NB4 (cell line): ENCODE data around the gene STAB2.

ENCODE experiments used
- DNase-seq: peaks from one replicate; pipeline ENCODE4 v3.0.0; 2010; ENCODE audit warnings: low read depth
- H3K4me3 ChIP-seq: one replicate; pipeline ENCODE4 v1.5.1; 2011; ENCODE audit warnings: mild to moderate bottlenecking, low read depth, low read length, moderate library complexity
- MYC ChIP-seq: IDR thresholded peaks from 2 replicates; pipeline ENCODE4 v1.6.1; 2011; ENCODE audit warnings: low read depth, low read length
- POLR2A ChIP-seq: IDR thresholded peaks from 2 replicates; pipeline ENCODE4 v1.6.1; 2011; ENCODE audit warnings: mild to moderate bottlenecking; ENCODE audit not compliant: insufficient read length; ENCODE audit errors: extremely low read depth
- TF ChIP-seq, protein P1 (sequence below): IDR thresholded peaks from one replicate; pipeline ENCODE4 v1.5.1; 2012; ENCODE audit warnings: low read depth, low read length
- TF ChIP-seq, protein P2 (sequence below): IDR thresholded peaks from 2 replicates; pipeline ENCODE4 v1.6.1; 2011; ENCODE audit warnings: low read depth, low read length

STAB2 gene

DNA sequence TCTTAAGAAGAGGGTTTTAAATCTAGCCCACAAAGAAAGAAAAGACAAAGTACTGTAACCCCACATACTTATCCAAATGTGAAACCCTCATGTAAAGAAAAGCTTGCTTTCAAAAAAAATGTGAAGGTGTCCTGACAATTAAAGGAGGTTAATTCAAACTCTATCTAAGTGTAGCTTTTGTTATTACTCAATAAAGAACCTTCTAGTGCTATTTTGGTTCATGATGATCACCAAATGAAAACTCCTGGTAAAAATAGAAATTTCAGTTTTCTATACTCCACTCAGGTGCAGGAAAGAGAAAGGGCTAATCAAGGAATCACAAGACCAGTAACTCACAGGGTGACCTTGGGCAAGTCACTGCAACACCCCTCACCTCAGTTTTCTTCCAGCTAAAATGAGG, 1.6 kb downstream of the STAB2 start:
- TF ChIP-seq POLR2A, result no peak
- TF ChIP-seq, protein P1, sequence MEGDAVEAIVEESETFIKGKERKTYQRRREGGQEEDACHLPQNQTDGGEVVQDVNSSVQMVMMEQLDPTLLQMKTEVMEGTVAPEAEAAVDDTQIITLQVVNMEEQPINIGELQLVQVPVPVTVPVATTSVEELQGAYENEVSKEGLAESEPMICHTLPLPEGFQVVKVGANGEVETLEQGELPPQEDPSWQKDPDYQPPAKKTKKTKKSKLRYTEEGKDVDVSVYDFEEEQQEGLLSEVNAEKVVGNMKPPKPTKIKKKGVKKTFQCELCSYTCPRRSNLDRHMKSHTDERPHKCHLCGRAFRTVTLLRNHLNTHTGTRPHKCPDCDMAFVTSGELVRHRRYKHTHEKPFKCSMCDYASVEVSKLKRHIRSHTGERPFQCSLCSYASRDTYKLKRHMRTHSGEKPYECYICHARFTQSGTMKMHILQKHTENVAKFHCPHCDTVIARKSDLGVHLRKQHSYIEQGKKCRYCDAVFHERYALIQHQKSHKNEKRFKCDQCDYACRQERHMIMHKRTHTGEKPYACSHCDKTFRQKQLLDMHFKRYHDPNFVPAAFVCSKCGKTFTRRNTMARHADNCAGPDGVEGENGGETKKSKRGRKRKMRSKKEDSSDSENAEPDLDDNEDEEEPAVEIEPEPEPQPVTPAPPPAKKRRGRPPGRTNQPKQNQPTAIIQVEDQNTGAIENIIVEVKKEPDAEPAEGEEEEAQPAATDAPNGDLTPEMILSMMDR, result no peak
- no peak for TF ChIP-seq MYC
- TF ChIP-seq, protein P2, sequence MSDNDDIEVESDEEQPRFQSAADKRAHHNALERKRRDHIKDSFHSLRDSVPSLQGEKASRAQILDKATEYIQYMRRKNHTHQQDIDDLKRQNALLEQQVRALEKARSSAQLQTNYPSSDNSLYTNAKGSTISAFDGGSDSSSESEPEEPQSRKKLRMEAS, result no peak
- no peak overlapping the region for H3K4me3 ChIP-seq
- no peak for DNase-seq

DNA sequence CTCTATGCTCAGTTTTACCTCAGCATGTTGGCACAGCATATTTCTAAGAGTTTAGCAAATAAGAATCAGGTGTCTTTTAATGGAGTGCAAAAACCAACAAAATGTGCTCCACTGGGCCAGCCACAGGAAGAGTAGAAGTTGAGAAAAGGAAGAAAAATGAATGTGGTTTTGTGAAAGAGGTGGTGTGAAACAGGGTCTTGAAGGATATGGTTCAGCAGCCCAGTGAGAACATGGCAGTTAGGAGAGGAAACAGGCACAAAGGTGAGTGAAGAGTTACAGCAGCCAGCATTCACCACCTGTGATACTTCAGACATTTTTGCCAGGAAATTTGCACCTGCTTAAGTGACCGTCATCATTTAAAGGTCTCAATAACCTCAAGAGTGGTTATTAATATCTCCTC, 2.4 kb downstream of the STAB2 start:
- no peak for DNase-seq
- TF ChIP-seq, protein P1, result no peak
- TF ChIP-seq MYC (no peak), POLR2A (no peak)
- TF ChIP-seq, protein P2, result no peak
- no peak overlapping the region for H3K4me3 ChIP-seq

DNA sequence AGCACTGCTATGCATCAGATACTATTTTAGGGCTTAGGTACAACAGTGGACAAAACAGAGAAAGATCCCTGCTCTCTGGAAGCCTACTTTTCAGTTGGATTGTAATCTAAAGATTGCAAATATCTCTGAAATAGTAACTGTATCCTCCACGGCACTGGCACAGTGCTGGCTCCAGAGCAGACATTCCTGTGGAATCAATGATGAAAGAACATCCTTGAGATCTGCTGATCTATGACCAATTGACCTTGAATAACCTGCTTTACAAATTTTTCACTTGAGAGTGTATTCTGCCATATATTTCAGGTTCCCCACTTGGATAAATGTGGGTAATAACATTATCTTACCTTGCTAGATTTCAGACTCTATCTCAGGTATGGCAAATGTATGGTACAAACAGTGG, 3.2 kb downstream of the STAB2 start:
- no peak for DNase-seq
- TF ChIP-seq POLR2A, result no peak
- no peak overlapping the region for H3K4me3 ChIP-seq

DNA sequence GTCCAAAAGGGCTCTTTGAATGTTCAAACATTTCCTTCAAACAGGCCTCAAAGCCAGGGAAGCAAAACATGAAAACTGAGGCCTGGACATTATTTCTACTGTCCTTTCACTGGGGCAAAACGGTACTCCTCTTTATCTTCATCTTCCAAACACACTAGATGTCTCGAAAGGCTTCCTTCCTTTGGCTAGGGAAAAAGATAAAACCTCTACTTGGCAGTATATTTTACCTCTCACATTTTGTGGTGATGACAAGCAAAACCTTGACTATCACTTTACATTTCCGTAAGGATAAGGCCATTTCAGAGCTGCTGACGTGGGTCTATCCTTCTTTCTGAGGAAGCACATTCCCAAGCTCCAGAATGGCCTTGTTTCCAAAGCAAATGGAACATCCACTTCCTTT, 9.9 kb downstream of the STAB2 start:
- no peak overlapping the region for H3K4me3 ChIP-seq
- TF ChIP-seq POLR2A (no peak), MYC (no peak)
- TF ChIP-seq, protein P2, result no peak
- TF ChIP-seq, protein P1, result no peak
- no peak for DNase-seq

DNA sequence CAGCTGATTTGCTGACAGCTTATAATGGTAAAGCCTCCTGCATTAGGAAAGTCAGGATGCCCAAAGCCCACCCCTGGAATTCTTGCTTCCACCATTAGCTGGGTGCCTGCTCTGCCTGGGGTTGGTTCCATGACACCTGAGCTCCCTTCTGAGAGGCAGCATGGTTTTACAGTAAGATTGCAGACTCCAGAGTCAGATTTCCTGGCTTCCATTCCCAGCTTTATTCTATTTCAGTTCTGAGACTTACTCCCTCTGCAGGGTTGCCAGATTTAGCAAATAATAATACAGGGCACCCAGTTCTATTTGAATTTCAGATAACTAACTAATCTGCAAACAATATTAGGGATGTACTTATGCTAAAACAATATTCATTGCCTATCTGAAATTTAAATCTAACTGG, 12.2 kb downstream of the STAB2 start:
- H3K4me3 ChIP-seq, result no peak overlapping the region
- DNase-seq, result no peak
- TF ChIP-seq POLR2A (no peak), MYC (no peak)
- TF ChIP-seq, protein P1, result no peak
- TF ChIP-seq, protein P2, result no peak

DNA sequence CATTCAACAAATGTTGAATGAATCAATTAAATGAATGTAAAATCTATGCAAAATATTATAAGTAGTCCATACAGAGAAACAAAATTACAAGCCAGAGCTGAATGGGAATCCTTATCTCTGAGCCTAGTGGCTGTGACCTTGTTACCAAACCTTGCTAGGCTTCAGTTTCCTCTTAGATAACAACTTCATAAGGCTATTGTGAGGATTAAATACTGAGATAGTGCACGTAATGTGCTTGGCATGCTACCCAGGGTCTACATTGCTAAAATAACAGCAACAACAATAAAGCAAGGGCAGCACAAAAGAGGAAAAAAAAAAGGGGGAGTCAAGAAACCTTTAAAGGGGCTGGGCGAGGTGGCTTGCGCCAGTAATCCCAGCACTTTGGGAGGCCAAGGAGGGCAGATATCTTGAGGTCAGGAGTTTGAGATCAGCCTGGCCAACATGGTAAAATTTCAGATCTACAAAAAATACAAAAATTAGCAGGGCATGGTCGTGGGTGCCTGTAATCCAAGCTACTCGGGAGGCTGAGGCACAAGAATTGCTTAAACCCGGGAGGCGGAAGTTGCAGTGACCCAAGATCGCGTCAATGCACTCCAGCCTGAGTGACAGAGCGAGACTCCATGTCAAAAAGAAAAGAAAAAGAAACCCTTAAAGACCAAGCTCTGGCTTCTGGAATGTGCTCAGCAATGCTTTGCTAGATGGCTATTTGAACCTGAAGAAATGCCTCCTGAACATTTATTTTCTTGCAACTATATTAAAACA, 14.1 kb downstream of the STAB2 start:
- no peak for DNase-seq
- TF ChIP-seq, protein P1, result no peak
- TF ChIP-seq POLR2A (no peak), MYC (no peak)
- TF ChIP-seq, protein P2, result no peak
- no peak overlapping the region for H3K4me3 ChIP-seq
